ENCODE results near the gene GSDMA.
A peak's percentile ranks its signal among the peaks of the same experiment; 100 is the strongest.

Gene GSDMA

DNA sequence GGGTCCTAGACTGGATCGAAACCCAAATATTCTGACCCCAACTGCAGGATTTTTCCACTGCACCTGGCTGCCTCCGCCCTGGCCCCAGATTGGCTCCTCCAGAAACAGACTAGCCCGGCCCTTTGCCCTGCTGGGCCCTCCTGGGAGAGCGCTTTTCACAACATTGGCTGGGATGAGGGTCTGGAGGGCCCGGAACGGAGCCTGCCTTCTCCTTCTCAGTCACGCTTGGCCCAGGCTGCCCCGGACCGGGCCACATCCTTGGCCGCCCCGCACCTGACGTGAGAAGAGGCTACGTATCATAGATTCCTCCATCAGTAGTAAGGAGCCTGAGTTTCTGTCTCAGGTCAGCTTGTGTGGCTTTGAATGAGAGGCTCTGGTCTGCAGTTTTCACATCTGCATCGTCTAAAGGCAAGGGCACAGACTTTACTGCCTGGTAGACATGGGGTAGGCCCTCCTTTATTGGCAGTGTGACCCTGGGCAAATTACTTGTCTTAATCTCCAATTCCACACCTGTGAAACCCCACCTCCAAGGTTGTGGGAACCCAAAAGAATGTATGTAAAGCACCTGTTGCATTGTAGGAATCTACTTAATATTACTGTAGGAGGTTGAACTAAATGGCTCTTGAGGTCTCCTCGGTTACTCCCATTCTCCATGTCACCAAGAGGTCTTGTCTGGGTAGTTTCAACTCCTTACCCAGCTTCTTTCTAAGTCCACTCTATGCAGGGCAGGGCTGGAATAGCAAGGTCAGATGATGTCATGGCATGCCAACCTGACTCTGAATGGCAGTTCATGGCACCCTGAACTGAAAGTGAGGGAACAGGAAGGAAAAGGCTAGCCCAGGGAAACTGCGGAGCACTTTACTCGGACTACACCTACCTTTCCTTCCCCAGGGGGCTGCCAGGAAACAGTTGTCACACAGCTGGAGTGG lies 34.6 kb upstream of the GSDMA start (continued):
- TF ChIP-seq IKZF3 (tag by site-specific recombination; IDR thresholded peaks at IDR 0.05) (no peak), ZNF514 (tag by site-specific recombination; IDR thresholded peaks at IDR 0.05) (no peak), ZNF785 (tag by site-specific recombination; IDR thresholded peaks at IDR 0.05) (0 out of 2 replicates have a peak, but pooled peaks have one; percentile 3), ZFP37 (tag by site-specific recombination; IDR thresholded peaks at IDR 0.05) (0 out of 2 replicates have a peak, but pooled peaks have one; percentile 11), GLIS2 (tag by site-specific recombination; IDR thresholded peaks at IDR 0.05) (no peak), ZNF19 (tag by site-specific recombination; IDR thresholded peaks at IDR 0.05; ENCODE audit: low read depth) (no peak), ZNF394 (tag by site-specific recombination; IDR thresholded peaks at IDR 0.05; ENCODE audit: borderline replicate concordance) (no peak; the same call in 1 of the 2 replicates), ZNF501 (tag by site-specific recombination; IDR thresholded peaks at IDR 0.05) (no peak; the same call in 1 of the 2 replicates), SCRT1 (tag by site-specific recombination; IDR thresholded peaks at IDR 0.05; ENCODE audit: borderline replicate concordance) (peak; percentile 66; the same call in 1 of the 2 replicates), MYNN (tag by site-specific recombination; IDR thresholded peaks at IDR 0.05; ENCODE audit: borderline replicate concordance) (no peak), ZNF335 (tag by site-specific recombination; conservative IDR thresholded peaks at IDR 0.05) (peak; percentile 77), ZNF654 (tag by site-specific recombination; IDR thresholded peaks at IDR 0.05; ENCODE audit: low read depth) (no peak), GLI4 (tag by site-specific recombination; IDR thresholded peaks at IDR 0.05) (no peak), ZNF621 (tag by site-specific recombination; IDR thresholded peaks at IDR 0.05) (no peak), EGR2 (tag by site-specific recombination; IDR thresholded peaks at IDR 0.05; ENCODE audit: low read depth) (no peak), ZNF324 (tag by site-specific recombination; IDR thresholded peaks at IDR 0.05) (no peak), ZNF530 (tag by site-specific recombination; IDR thresholded peaks at IDR 0.05; ENCODE audit: low read depth) (no peak), WT1 (tag by site-specific recombination; IDR thresholded peaks at IDR 0.05) (no peak), ZNF174 (tag by site-specific recombination; IDR thresholded peaks at IDR 0.05) (no peak)
- TF ChIP-seq, protein P1, sequence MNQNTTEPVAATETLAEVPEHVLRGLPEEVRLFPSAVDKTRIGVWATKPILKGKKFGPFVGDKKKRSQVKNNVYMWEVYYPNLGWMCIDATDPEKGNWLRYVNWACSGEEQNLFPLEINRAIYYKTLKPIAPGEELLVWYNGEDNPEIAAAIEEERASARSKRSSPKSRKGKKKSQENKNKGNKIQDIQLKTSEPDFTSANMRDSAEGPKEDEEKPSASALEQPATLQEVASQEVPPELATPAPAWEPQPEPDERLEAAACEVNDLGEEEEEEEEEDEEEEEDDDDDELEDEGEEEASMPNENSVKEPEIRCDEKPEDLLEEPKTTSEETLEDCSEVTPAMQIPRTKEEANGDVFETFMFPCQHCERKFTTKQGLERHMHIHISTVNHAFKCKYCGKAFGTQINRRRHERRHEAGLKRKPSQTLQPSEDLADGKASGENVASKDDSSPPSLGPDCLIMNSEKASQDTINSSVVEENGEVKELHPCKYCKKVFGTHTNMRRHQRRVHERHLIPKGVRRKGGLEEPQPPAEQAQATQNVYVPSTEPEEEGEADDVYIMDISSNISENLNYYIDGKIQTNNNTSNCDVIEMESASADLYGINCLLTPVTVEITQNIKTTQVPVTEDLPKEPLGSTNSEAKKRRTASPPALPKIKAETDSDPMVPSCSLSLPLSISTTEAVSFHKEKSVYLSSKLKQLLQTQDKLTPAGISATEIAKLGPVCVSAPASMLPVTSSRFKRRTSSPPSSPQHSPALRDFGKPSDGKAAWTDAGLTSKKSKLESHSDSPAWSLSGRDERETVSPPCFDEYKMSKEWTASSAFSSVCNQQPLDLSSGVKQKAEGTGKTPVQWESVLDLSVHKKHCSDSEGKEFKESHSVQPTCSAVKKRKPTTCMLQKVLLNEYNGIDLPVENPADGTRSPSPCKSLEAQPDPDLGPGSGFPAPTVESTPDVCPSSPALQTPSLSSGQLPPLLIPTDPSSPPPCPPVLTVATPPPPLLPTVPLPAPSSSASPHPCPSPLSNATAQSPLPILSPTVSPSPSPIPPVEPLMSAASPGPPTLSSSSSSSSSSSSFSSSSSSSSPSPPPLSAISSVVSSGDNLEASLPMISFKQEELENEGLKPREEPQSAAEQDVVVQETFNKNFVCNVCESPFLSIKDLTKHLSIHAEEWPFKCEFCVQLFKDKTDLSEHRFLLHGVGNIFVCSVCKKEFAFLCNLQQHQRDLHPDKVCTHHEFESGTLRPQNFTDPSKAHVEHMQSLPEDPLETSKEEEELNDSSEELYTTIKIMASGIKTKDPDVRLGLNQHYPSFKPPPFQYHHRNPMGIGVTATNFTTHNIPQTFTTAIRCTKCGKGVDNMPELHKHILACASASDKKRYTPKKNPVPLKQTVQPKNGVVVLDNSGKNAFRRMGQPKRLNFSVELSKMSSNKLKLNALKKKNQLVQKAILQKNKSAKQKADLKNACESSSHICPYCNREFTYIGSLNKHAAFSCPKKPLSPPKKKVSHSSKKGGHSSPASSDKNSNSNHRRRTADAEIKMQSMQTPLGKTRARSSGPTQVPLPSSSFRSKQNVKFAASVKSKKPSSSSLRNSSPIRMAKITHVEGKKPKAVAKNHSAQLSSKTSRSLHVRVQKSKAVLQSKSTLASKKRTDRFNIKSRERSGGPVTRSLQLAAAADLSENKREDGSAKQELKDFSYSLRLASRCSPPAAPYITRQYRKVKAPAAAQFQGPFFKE (tag by site-specific recombination; IDR thresholded peaks at IDR 0.05; ENCODE audit: borderline replicate concordance): no peak
- TF ChIP-seq, protein P2, sequence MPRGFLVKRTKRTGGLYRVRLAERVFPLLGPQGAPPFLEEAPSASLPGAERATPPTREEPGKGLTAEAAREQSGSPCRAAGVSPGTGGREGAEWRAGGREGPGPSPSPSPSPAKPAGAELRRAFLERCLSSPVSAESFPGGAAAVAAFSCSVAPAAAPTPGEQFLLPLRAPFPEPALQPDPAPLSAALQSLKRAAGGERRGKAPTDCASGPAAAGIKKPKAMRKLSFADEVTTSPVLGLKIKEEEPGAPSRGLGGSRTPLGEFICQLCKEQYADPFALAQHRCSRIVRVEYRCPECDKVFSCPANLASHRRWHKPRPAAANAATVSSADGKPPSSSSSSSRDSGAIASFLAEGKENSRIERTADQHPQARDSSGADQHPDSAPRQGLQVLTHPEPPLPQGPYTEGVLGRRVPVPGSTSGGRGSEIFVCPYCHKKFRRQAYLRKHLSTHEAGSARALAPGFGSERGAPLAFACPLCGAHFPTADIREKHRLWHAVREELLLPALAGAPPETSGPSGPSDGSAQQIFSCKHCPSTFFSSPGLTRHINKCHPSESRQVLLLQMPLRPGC (tag by site-specific recombination; IDR thresholded peaks at IDR 0.05): no peak
- TF ChIP-seq, protein P3, sequence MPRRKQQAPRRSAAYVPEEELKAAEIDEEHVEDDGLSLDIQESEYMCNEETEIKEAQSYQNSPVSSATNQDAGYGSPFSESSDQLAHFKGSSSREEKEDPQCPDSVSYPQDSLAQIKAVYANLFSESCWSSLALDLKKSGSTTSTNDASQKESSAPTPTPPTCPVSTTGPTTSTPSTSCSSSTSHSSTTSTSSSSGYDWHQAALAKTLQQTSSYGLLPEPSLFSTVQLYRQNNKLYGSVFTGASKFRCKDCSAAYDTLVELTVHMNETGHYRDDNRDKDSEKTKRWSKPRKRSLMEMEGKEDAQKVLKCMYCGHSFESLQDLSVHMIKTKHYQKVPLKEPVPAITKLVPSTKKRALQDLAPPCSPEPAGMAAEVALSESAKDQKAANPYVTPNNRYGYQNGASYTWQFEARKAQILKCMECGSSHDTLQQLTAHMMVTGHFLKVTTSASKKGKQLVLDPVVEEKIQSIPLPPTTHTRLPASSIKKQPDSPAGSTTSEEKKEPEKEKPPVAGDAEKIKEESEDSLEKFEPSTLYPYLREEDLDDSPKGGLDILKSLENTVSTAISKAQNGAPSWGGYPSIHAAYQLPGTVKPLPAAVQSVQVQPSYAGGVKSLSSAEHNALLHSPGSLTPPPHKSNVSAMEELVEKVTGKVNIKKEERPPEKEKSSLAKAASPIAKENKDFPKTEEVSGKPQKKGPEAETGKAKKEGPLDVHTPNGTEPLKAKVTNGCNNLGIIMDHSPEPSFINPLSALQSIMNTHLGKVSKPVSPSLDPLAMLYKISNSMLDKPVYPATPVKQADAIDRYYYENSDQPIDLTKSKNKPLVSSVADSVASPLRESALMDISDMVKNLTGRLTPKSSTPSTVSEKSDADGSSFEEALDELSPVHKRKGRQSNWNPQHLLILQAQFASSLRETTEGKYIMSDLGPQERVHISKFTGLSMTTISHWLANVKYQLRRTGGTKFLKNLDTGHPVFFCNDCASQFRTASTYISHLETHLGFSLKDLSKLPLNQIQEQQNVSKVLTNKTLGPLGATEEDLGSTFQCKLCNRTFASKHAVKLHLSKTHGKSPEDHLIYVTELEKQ (tag by site-specific recombination; IDR thresholded peaks at IDR 0.05; ENCODE audit: borderline replicate concordance): no peak
- TF ChIP-seq, protein P4, sequence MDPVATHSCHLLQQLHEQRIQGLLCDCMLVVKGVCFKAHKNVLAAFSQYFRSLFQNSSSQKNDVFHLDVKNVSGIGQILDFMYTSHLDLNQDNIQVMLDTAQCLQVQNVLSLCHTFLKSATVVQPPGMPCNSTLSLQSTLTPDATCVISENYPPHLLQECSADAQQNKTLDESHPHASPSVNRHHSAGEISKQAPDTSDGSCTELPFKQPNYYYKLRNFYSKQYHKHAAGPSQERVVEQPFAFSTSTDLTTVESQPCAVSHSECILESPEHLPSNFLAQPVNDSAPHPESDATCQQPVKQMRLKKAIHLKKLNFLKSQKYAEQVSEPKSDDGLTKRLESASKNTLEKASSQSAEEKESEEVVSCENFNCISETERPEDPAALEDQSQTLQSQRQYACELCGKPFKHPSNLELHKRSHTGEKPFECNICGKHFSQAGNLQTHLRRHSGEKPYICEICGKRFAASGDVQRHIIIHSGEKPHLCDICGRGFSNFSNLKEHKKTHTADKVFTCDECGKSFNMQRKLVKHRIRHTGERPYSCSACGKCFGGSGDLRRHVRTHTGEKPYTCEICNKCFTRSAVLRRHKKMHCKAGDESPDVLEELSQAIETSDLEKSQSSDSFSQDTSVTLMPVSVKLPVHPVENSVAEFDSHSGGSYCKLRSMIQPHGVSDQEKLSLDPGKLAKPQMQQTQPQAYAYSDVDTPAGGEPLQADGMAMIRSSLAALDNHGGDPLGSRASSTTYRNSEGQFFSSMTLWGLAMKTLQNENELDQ (tag by site-specific recombination; IDR thresholded peaks at IDR 0.05; ENCODE audit: low read depth): no peak
